Astrocyte (in vitro differentiated cells and primary cell): ENCODE measurements around the gene PCDH19. TPM values are rescaled to one million over a fixed set of nuclear protein-coding genes. Genes with fewer than 3 reads are reported as not detected.

Experiments
- DNase-seq: peaks from one replicate; pipeline ENCODE4 v3.0.0-alpha.2; 2010; ENCODE audit warnings: low read depth
- FAIRE-seq: peaks from 2 replicates; lab custom pipeline; 2011; peaks lifted over from hg19 to GRCh38; lab: Jason Lieb, UNC
- H2AFZ ChIP-seq: 2 replicates; pipeline ENCODE4 v1.6.0; 2012; ENCODE audit warnings: low read depth, low read length, inconsistent platforms
- H3K27ac ChIP-seq: 2 replicates; pipeline ENCODE4 v1.5.1; 2011; ENCODE audit warnings: low read depth, low read length, inconsistent platforms
- H3K27me3 ChIP-seq: 2 replicates; pipeline ENCODE4 v1.6.0; 2011; ENCODE audit warnings: low read length, inconsistent platforms; ENCODE audit not compliant: insufficient read depth
- H3K36me3 ChIP-seq: 2 replicates; pipeline ENCODE4 v1.5.1; 2011; ENCODE audit warnings: low read length, inconsistent platforms; ENCODE audit not compliant: insufficient read depth
- H3K4me1 ChIP-seq: 2 replicates; pipeline ENCODE4 v1.5.1; 2011; ENCODE audit warnings: low read length, inconsistent platforms; ENCODE audit not compliant: insufficient read depth
- H3K4me2 ChIP-seq: 2 replicates; pipeline ENCODE4 v1.6.0; 2012; ENCODE audit warnings: low read length, inconsistent platforms
- H3K4me3 ChIP-seq: 2 replicates; pipeline ENCODE4 v1.5.1; 2011; ENCODE audit warnings: low read depth, mild to moderate bottlenecking, low read length, inconsistent platforms; ENCODE audit not compliant: insufficient read depth
- H3K79me2 ChIP-seq: 2 replicates; pipeline ENCODE4 v1.6.0; 2012; ENCODE audit warnings: mild to moderate bottlenecking, low read length, inconsistent platforms; ENCODE audit not compliant: insufficient read depth
- H3K9ac ChIP-seq: 2 replicates; pipeline ENCODE4 v1.6.0; 2012; ENCODE audit warnings: mild to moderate bottlenecking, low read length, inconsistent platforms
- H3K9me3 ChIP-seq: 2 replicates; pipeline ENCODE4 v1.5.1; 2012; ENCODE audit warnings: low read depth, mild to moderate bottlenecking, low read length, inconsistent platforms; ENCODE audit not compliant: insufficient read depth
- H4K20me1 ChIP-seq: 2 replicates; pipeline ENCODE4 v1.6.0; 2012; ENCODE audit warnings: low read length, inconsistent platforms; ENCODE audit not compliant: insufficient read depth
- H3K27ac Mint-ChIP-seq: one replicate; pipeline ENCODE4 v1.8.0; 2021; ENCODE audit warnings: mild to moderate bottlenecking, mixed read lengths; ENCODE audit not compliant: unreplicated experiment
- H3K27me3 Mint-ChIP-seq: one replicate; pipeline ENCODE4 v1.8.0; 2021; ENCODE audit warnings: low read depth, mixed read lengths; ENCODE audit not compliant: unreplicated experiment
- H3K36me3 Mint-ChIP-seq: one replicate; pipeline ENCODE4 v1.8.0; 2021; ENCODE audit warnings: low read depth, mixed read lengths; ENCODE audit not compliant: unreplicated experiment
- H3K4me1 Mint-ChIP-seq: one replicate; pipeline ENCODE4 v1.8.0; 2021; ENCODE audit warnings: low read depth, mixed read lengths; ENCODE audit not compliant: unreplicated experiment
- H3K4me3 Mint-ChIP-seq: one replicate; pipeline ENCODE4 v1.8.0; 2021; ENCODE audit warnings: mild to moderate bottlenecking, moderate library complexity, mixed read lengths; ENCODE audit not compliant: unreplicated experiment
- H3K9me3 Mint-ChIP-seq: one replicate; pipeline ENCODE4 v1.8.0; 2021; ENCODE audit warnings: mild to moderate bottlenecking, mixed read lengths; ENCODE audit not compliant: unreplicated experiment
- EZH2 ChIP-seq: IDR thresholded peaks from 2 replicates; pipeline ENCODE4 v1.6.1; 2012; ENCODE audit warnings: mild to moderate bottlenecking, low read length, inconsistent platforms; ENCODE audit not compliant: insufficient read depth
- total RNA-seq: library from RNA; stranded (reverse); gene quantifications from 2 replicates; pipeline ENCODE4 v1.2.1, GENCODE V29; 2021
- TF ChIP-seq, protein P1 (sequence below): IDR thresholded peaks from 2 replicates; pipeline ENCODE4 v1.5.1; 2011; ENCODE audit warnings: low read depth, mild to moderate bottlenecking, inconsistent platforms, low read length, moderate library complexity; ENCODE audit not compliant: insufficient read depth

Gene PCDH19
- total RNA-seq, 1 donor from 2014 or later, result 11.6 TPM

DNA sequence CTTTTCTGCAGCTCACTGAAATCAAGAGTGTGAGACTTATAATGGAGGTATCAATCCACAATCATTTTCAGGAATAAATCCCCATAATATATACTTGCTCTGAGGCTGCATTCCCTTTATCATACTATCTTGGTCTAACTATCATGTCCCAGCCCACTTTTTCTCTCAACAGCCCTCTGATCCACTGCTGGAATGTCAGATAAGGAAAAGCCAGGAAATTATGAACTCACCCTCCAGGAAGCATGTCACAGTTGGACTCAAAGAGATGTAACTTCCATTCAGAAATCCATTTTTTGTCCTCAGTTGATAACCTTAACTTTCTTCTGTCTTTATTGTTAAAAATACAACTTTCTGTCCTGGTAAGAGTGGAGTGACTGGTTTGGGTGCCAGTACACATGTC is 144.9 kb downstream of the PCDH19 start:
- TF ChIP-seq EZH2, result no peak
- TF ChIP-seq, protein P1, sequence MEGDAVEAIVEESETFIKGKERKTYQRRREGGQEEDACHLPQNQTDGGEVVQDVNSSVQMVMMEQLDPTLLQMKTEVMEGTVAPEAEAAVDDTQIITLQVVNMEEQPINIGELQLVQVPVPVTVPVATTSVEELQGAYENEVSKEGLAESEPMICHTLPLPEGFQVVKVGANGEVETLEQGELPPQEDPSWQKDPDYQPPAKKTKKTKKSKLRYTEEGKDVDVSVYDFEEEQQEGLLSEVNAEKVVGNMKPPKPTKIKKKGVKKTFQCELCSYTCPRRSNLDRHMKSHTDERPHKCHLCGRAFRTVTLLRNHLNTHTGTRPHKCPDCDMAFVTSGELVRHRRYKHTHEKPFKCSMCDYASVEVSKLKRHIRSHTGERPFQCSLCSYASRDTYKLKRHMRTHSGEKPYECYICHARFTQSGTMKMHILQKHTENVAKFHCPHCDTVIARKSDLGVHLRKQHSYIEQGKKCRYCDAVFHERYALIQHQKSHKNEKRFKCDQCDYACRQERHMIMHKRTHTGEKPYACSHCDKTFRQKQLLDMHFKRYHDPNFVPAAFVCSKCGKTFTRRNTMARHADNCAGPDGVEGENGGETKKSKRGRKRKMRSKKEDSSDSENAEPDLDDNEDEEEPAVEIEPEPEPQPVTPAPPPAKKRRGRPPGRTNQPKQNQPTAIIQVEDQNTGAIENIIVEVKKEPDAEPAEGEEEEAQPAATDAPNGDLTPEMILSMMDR, result no peak
- no peak for FAIRE-seq
- Mint-ChIP-seq H3K27ac (no peak overlapping the region), H3K4me1 (no peaks in the 10 kb centered on the region), H3K36me3 (no peaks in the 10 kb centered on the region), H3K9me3 (no peaks in the 10 kb centered on the region), H3K27me3 (peaks cover 3% of the 10 kb centered on the region), H3K4me3 (no peak overlapping the region)
- Histone ChIP-seq H2AFZ (no peak overlapping the region), H3K9me3 (no peaks in the 10 kb centered on the region), H3K9ac (no peak overlapping the region), H3K4me1 (no peaks in the 10 kb centered on the region), H3K36me3 (no peaks in the 10 kb centered on the region), H4K20me1 (no peaks in the 10 kb centered on the region), H3K27ac (no peak overlapping the region), H3K4me3 (no peak overlapping the region), H3K79me2 (no peaks in the 10 kb centered on the region), H3K27me3 (no peaks in the 10 kb centered on the region), H3K4me2 (no peak overlapping the region)
- no peak for DNase-seq

DNA sequence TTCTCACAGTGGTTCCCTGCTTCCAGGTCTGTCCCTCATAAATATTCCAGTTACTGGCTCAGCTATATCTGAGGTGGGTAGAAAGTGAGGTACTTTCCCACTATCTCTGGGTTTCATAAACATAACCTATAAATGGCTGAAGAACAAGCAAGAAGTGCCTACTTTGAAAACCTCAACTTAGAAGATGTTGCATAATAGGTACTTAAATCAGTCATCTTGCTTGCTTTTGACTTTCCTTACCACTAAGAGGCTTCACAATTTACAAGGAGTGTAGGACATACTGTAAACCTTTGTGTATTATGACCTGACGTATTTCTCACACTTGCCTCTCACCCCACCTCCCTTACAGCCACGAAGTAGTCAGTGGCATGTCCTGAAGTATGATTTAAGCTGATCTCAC is 145.9 kb downstream of the PCDH19 start:
- no peak overlapping the region for H3K4me2 ChIP-seq
- no peaks in the 10 kb centered on the region for H3K79me2 ChIP-seq
- FAIRE-seq (peak; percentile 68), DNase-seq (no peak)
- H3K9me3 Mint-ChIP-seq, result no peaks in the 10 kb centered on the region
- no peaks in the 10 kb centered on the region for H3K27me3 Mint-ChIP-seq
- H2AFZ ChIP-seq, result no peak overlapping the region
- TF ChIP-seq EZH2, result no peak
- TF ChIP-seq, protein P1, result no peak
- no peak overlapping the region for H3K27ac Mint-ChIP-seq
- no peak overlapping the region for H3K4me3 ChIP-seq
- no peak overlapping the region for H3K27ac ChIP-seq
- no peaks in the 10 kb centered on the region for H3K36me3 Mint-ChIP-seq
- H3K4me1 ChIP-seq, result no peaks in the 10 kb centered on the region
- H3K4me1 Mint-ChIP-seq, result no peaks in the 10 kb centered on the region
- no peaks in the 10 kb centered on the region for H3K9me3 ChIP-seq
- no peaks in the 10 kb centered on the region for H4K20me1 ChIP-seq
- H3K36me3 ChIP-seq, result no peaks in the 10 kb centered on the region
- H3K27me3 ChIP-seq, result no peaks in the 10 kb centered on the region
- H3K4me3 Mint-ChIP-seq, result no peak overlapping the region
- no peak overlapping the region for H3K9ac ChIP-seq

DNA sequence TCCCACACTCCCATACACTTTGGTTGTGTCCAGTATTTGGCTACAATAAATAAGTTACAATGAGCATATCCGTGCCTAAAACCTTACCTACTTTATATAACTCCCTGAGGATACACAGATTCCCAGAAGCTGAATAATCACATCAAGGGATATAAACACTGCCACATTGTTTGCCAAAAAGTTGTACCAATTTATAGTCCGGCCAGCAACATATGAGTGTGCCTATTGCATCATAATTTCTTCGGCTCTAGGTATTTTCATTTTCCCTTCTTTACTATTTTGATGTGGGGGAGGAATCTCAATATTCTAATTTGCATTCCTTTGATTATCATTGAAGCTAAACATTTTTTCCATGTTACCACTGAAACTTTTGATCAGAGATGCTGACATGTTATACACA is 146.4 kb downstream of the PCDH19 start:
- Histone ChIP-seq H3K27ac (no peak overlapping the region), H3K9ac (no peak overlapping the region), H2AFZ (no peak overlapping the region), H3K36me3 (no peaks in the 10 kb centered on the region), H3K79me2 (no peaks in the 10 kb centered on the region), H3K9me3 (no peaks in the 10 kb centered on the region), H4K20me1 (no peaks in the 10 kb centered on the region), H3K4me1 (no peaks in the 10 kb centered on the region), H3K4me2 (no peak overlapping the region), H3K4me3 (no peak overlapping the region), H3K27me3 (no peaks in the 10 kb centered on the region)
- no peaks in the 10 kb centered on the region for H3K27me3 Mint-ChIP-seq
- H3K4me1 Mint-ChIP-seq, result no peaks in the 10 kb centered on the region
- peak; percentile 77 for FAIRE-seq
- TF ChIP-seq, protein P1, result no peak
- no peak for TF ChIP-seq EZH2
- no peaks in the 10 kb centered on the region for H3K36me3 Mint-ChIP-seq
- no peak overlapping the region for H3K4me3 Mint-ChIP-seq
- H3K9me3 Mint-ChIP-seq, result no peaks in the 10 kb centered on the region
- H3K27ac Mint-ChIP-seq, result no peak overlapping the region
- DNase-seq, result no peak
